Measurements from ENCODE around the gene MRPL46. TPM values are rescaled to one million over a fixed set of nuclear protein-coding genes. Genes with fewer than 3 reads are reported as not detected.

The MRPL46 gene
- 20.9 and 26.1 TPM in 2 replicates for total RNA-seq (2014; rRNA removed; shearing (Covaris generic))
- 35.9 and 39.1 TPM in 2 replicates for polyA plus RNA-seq (2016; fragmentation: Nextera tagmentation; extraction: Ambion mirVana)
- long read RNA-seq, transcript MRPL46-201 (4 exons, 1,019 nt): major isoform, 36 of 43 reads
- long read RNA-seq, partial matches to known transcripts: 0 of 43 reads
- long read RNA-seq, other reads (novel, unspliced or antisense): 6 of 43 reads

- peaks cover 43% of the 10 kb centered on the region for H3K79me2 ChIP-seq (replicated peaks; ENCODE audit: insufficient read depth)
- Mint-ChIP-seq H3K36me3 (ENCODE audit: low read depth) (peaks cover 27% of the 10 kb centered on the region), H3K9me3 (no peaks in the 10 kb centered on the region; the same call in 2 of the 3 replicates), H3K27ac (peak within 1 kb of the TSS; percentile 99), H3K4me1 (peaks cover 14% of the 10 kb centered on the region; the same call in 2 of the 3 replicates), H3K4me3 (peak within 1 kb of the TSS; percentile 99), H3K27me3 (ENCODE audit: insufficient read depth, low read depth, poor library complexity) (peaks cover 7% of the 10 kb centered on the region)
- peak within 1 kb of the TSS; percentile 91 for H3K4me3 ChIP-seq
- H3K4me2 ChIP-seq: peak within 1 kb of the TSS; percentile 94
- H3K27ac ChIP-seq (ENCODE audit: low read depth): peak within 1 kb of the TSS; percentile 90
- peaks cover 9% of the 10 kb centered on the region; the same call in 1 of the 2 replicates for H3K4me1 ChIP-seq (ENCODE audit: insufficient read depth)
- DNase-seq (ENCODE audit: low spot score): peak; percentile 96
- H3K36me3 ChIP-seq (ENCODE audit: insufficient read depth): peaks cover 25% of the 10 kb centered on the region
- no peaks in the 10 kb centered on the region for H3K9me2 ChIP-seq (ENCODE audit: insufficient read depth)
- no peak for TF ChIP-seq ZNF114 (CRISPR knock-in tag; IDR thresholded peaks at IDR 0.05)
- peak; percentile 82 for TF ChIP-seq CREB1 (CRISPR knock-in tag; IDR thresholded peaks at IDR 0.05; ENCODE audit: low read depth)
- peak; percentile 52; the same call in 1 of the 2 replicates for TF ChIP-seq ETS1 (IDR thresholded peaks at IDR 0.05)
- TF ChIP-seq POLR2AphosphoS5 (IDR thresholded peaks at IDR 0.05; ENCODE audit: low read depth): peak; percentile 60
- H3F3A ChIP-seq (replicated peaks; ENCODE audit: low read depth): no peaks in the 10 kb centered on the region
- H4K20me1 ChIP-seq (replicated peaks; ENCODE audit: insufficient read depth): peaks cover 12% of the 10 kb centered on the region; the same call in 1 of the 2 replicates
- no peaks in the 10 kb centered on the region for H3K27me3 ChIP-seq (ENCODE audit: insufficient read depth)
- peak within 1 kb of the TSS; percentile 87; the same call in 1 of the 2 replicates for H2AFZ ChIP-seq
- peak; percentile 90 for ATAC-seq
Observed at GRCh38 chr15:88467073-88467934, at the start of gene MRPL46, which contains the start of gene MRPS11. Gene MRPL46, minus strand, starts transcription at chr15:88467388. Its CDS starts 11 bp downstream, at chr15:88467377. Gene MRPS11, plus strand, starts transcription at chr15:88467708. Its CDS starts 10 bp downstream, at chr15:88467718.

- H3K27me3 ChIP-seq (ENCODE audit: insufficient read depth): no peaks in the 10 kb centered on the region
- Mint-ChIP-seq H3K27me3 (ENCODE audit: insufficient read depth, low read depth, poor library complexity) (no peaks in the 10 kb centered on the region), H3K4me3 (no peak overlapping the region), H3K27ac (no peak overlapping the region), H3K4me1 (no peaks in the 10 kb centered on the region), H3K36me3 (ENCODE audit: low read depth) (peaks cover 13% of the 10 kb centered on the region; the same call in 1 of the 3 replicates), H3K9me3 (no peaks in the 10 kb centered on the region)
- H3F3A ChIP-seq (replicated peaks; ENCODE audit: low read depth): no peaks in the 10 kb centered on the region
- no peak overlapping the region for H3K4me2 ChIP-seq
- no peak overlapping the region for H3K27ac ChIP-seq (ENCODE audit: low read depth)
- no peaks in the 10 kb centered on the region for H3K79me2 ChIP-seq (replicated peaks; ENCODE audit: insufficient read depth)
- no peak overlapping the region for H2AFZ ChIP-seq
- no peaks in the 10 kb centered on the region for H3K36me3 ChIP-seq (ENCODE audit: insufficient read depth)
- no peaks in the 10 kb centered on the region for H3K4me1 ChIP-seq (ENCODE audit: insufficient read depth)
- no peak overlapping the region for H3K4me3 ChIP-seq
- no peak for ATAC-seq
- DNase-seq (ENCODE audit: low spot score): no peak
- H3K9me2 ChIP-seq (ENCODE audit: insufficient read depth): 0 out of 2 replicates have a peak, but pooled peaks cover 3% of the 10 kb centered on the region
- H4K20me1 ChIP-seq (replicated peaks; ENCODE audit: insufficient read depth): no peaks in the 10 kb centered on the region
- TF ChIP-seq REST (IDR thresholded peaks at IDR 0.05; ENCODE audit: unreplicated experiment) (no peak), ZNF114 (CRISPR knock-in tag; IDR thresholded peaks at IDR 0.05) (no peak), JUNB (IDR thresholded peaks at IDR 0.05; ENCODE audit: unreplicated experiment) (no peak), EZH2 (IDR thresholded peaks at IDR 0.05; ENCODE audit: low read depth, unreplicated experiment) (no peak), CREB1 (CRISPR knock-in tag; IDR thresholded peaks at IDR 0.05; ENCODE audit: low read depth) (no peak), POLR2AphosphoS5 (IDR thresholded peaks at IDR 0.05; ENCODE audit: low read depth) (no peak), STAT1 (IDR thresholded peaks at IDR 0.05; ENCODE audit: unreplicated experiment) (no peak), ETS1 (IDR thresholded peaks at IDR 0.05) (no peak), EZH2phosphoT487 (IDR thresholded peaks at IDR 0.05; ENCODE audit: unreplicated experiment) (no peak)
Observed at GRCh38 chr15:88513195-88513594, 46.0 kb upstream of the MRPL46 start.
